GM23338 (cell line): ENCODE results near the gene MAP2K1. TPM values are rescaled to one million over a fixed set of nuclear protein-coding genes. Genes with fewer than 3 reads are reported as not detected.

Source experiments
- ATAC-seq: fragments of 200-7000 bp; cut with Tn5 transposase; 3 replicates; pipeline ENCODE4 v1.9.1; 2020
- DNase-seq: peaks from one replicate; pipeline ENCODE4 v3.0.0-alpha.2; 2015; ENCODE audit warnings: low spot score
- H2AFZ ChIP-seq: fragments of 200-600 bp; sonication (generic); 2 replicates; pipeline ENCODE4 v1.8.0; 2016; ENCODE audit warnings: antibody characterized with exemption, mild to moderate bottlenecking, moderate library complexity
- H3F3A ChIP-seq: fragments of 200-600 bp; sonication (generic); replicated peaks from 2 replicates; pipeline ENCODE4 v1.8.0; 2017; ENCODE audit warnings: antibody characterized with exemption, mixed run types, low read depth
- H3K27ac ChIP-seq: fragments of 200-600 bp; sonication (generic); 2 replicates; pipeline ENCODE4 v1.6.1; 2016; ENCODE audit warnings: low read depth
- H3K27me3 ChIP-seq: fragments of 200-600 bp; sonication (generic); 2 replicates; pipeline ENCODE4 v1.8.0; 2016; ENCODE audit warnings: mild to moderate bottlenecking, mixed run types, moderate library complexity; ENCODE audit not compliant: insufficient read depth
- H3K36me3 ChIP-seq: fragments of 200-600 bp; sonication (generic); 2 replicates; pipeline ENCODE4 v1.8.0; 2016; ENCODE audit warnings: mild to moderate bottlenecking; ENCODE audit not compliant: insufficient read depth
- H3K4me1 ChIP-seq: fragments of 200-600 bp; sonication (generic); 2 replicates; pipeline ENCODE4 v1.8.0; 2016; ENCODE audit warnings: mild to moderate bottlenecking, moderate library complexity; ENCODE audit not compliant: insufficient read depth
- H3K4me2 ChIP-seq: fragments of 200-600 bp; sonication (generic); 2 replicates; pipeline ENCODE4 v1.7.1; 2017; ENCODE audit warnings: mixed run types
- H3K4me3 ChIP-seq: fragments of 200-600 bp; sonication (generic); 2 replicates; pipeline ENCODE4 v1.6.1; 2016; ENCODE audit warnings: mixed run types
- H3K79me2 ChIP-seq: fragments of 200-600 bp; sonication (generic); replicated peaks from 2 replicates; pipeline ENCODE4 v1.8.0; 2017; ENCODE audit warnings: mild to moderate bottlenecking; ENCODE audit not compliant: insufficient read depth
- H3K9me2 ChIP-seq: fragments of 200-600 bp; sonication (generic); 2 replicates; pipeline ENCODE4 v1.8.0; 2017; ENCODE audit not compliant: insufficient read depth
- H4K20me1 ChIP-seq: fragments of 200-600 bp; sonication (generic); replicated peaks from 2 replicates; pipeline ENCODE4 v1.8.0; 2017; ENCODE audit warnings: mild to moderate bottlenecking; ENCODE audit not compliant: insufficient read depth
- H3K27ac Mint-ChIP-seq: 2 replicates; pipeline ENCODE4 v1.8.0; 2020; ENCODE audit warnings: inconsistent platforms, mild to moderate bottlenecking, moderate library complexity, mixed read lengths
- H3K27me3 Mint-ChIP-seq: 3 replicates; pipeline ENCODE4 v1.8.0; 2022; ENCODE audit warnings: low read depth, mild to moderate bottlenecking, moderate library complexity, mixed read lengths, inconsistent platforms; ENCODE audit not compliant: insufficient read depth, poor library complexity
- H3K36me3 Mint-ChIP-seq: 3 replicates; pipeline ENCODE4 v1.8.0; 2021; ENCODE audit warnings: low read depth, mild to moderate bottlenecking, inconsistent platforms, moderate library complexity, mixed read lengths
- H3K4me1 Mint-ChIP-seq: 3 replicates; pipeline ENCODE4 v1.8.0; 2020; ENCODE audit warnings: mild to moderate bottlenecking, inconsistent platforms, mixed read lengths
- H3K4me3 Mint-ChIP-seq: 3 replicates; pipeline ENCODE4 v1.8.0; 2021; ENCODE audit warnings: moderate library complexity, mild to moderate bottlenecking, inconsistent platforms, mixed read lengths
- H3K9me3 Mint-ChIP-seq: 3 replicates; pipeline ENCODE4 v1.8.0; 2020; ENCODE audit warnings: moderate library complexity, mild to moderate bottlenecking, inconsistent platforms, mixed read lengths
- CREB1 ChIP-seq: fragments of 250-450 bp; sonication (Bioruptor Pico); IDR thresholded peaks from 2 replicates; pipeline ENCODE4 v1.5.0; 2020; ENCODE audit warnings: low read depth, mild to moderate bottlenecking, moderate library complexity
- EZH2 ChIP-seq: fragments of 200-600 bp; sonication (generic); IDR thresholded peaks from one replicate; pipeline ENCODE4 v1.8.0; 2017; ENCODE audit warnings: antibody characterized with exemption, mild to moderate bottlenecking, low read depth; ENCODE audit not compliant: unreplicated experiment
- EZH2phosphoT487 ChIP-seq: fragments of 200-600 bp; sonication (generic); IDR thresholded peaks from one replicate; pipeline ENCODE4 v1.8.1; 2018; ENCODE audit warnings: antibody characterized with exemption; ENCODE audit not compliant: unreplicated experiment
- JUNB ChIP-seq: IDR thresholded peaks from one replicate; pipeline ENCODE4 v1.6.1; 2016; ENCODE audit warnings: antibody characterized with exemption; ENCODE audit not compliant: unreplicated experiment
- NANOG ChIP-seq: IDR thresholded peaks from 2 replicates; pipeline ENCODE4 v1.6.1; 2016; ENCODE audit warnings: antibody characterized with exemption, borderline replicate concordance
- REST ChIP-seq: IDR thresholded peaks from one replicate; pipeline ENCODE4 v1.6.1; 2018; ENCODE audit warnings: antibody characterized with exemption; ENCODE audit not compliant: unreplicated experiment
- STAT1 ChIP-seq: IDR thresholded peaks from one replicate; pipeline ENCODE4 v1.6.1; 2016; ENCODE audit warnings: antibody characterized with exemption; ENCODE audit not compliant: unreplicated experiment
- ZNF114 ChIP-seq: fragments of 250-450 bp; sonication (Bioruptor Pico); IDR thresholded peaks from 2 replicates; pipeline ENCODE4 v1.5.0; 2020; ENCODE audit warnings: mild to moderate bottlenecking, moderate library complexity
- polyA plus RNA-seq: library from polyadenylated mRNA; unstranded; fragments of >200 nt; fragmentation: Nextera tagmentation; extraction: Ambion mirVana; gene quantifications from 2 replicates; pipeline ENCODE4 v1.2.1, GENCODE V29; 2016
- total RNA-seq: library from RNA; depleted of rRNA; stranded (reverse); fragments of >200 nt; shearing (Covaris generic); gene quantifications from 2 replicates; pipeline ENCODE4 v1.2.3, GENCODE V29; 2014
- TF ChIP-seq, protein P1 (sequence below), 2 experiments: fragments of 200-600 bp in 1 of 2; sonication (generic) in 1 of 2; conservative IDR thresholded peaks; 2 replicates each; pipeline versions ENCODE4 v1.5.1 to v1.6.1; 2016 to 2017; ENCODE audit warnings: antibody characterized with exemption in 2 of 2, low read depth in 2 of 2, mild to moderate bottlenecking in 2 of 2, moderate library complexity in 1 of 2
- TF ChIP-seq, protein P2 (sequence below): fragments of 250-450 bp; sonication (Bioruptor Pico); IDR thresholded peaks from 2 replicates; pipeline ENCODE4 v1.5.0; 2020; ENCODE audit warnings: mild to moderate bottlenecking, moderate library complexity
- TF ChIP-seq, protein P3 (sequence below): IDR thresholded peaks from 2 replicates; pipeline ENCODE4 v1.6.1; 2016; ENCODE audit warnings: antibody characterized with exemption

The MAP2K1 gene
- total and polyA plus RNA-seq, 2 experiments from 2014 or later = 42.0 to 68.5 TPM

DNA sequence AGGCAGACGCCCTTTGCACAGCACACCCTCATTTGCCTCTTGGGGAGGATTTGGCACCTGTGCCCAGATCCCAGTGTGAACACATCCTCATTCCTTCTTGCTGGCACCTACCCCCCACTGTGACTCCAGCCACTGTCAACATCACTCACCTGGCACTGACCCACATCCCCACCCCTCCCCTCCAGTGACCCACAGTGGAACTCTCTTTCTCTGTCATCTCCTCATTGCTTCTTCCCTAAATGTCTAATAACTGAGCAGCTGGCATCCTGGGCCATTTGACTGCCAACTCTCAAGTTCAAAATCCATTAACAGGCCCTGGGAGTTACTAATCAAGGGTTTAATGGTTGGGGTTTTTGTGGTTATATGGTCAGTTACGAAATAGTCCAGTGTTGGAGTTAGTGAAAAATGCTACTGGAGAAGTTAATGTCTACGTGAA, 96.4 kb downstream of the MAP2K1 start:
- Histone ChIP-seq H3K27me3 (no peaks in the 10 kb centered on the region), H3K36me3 (peaks cover 16% of the 10 kb centered on the region), H3K4me3 (no peak overlapping the region), H3K9me2 (no peaks in the 10 kb centered on the region), H2AFZ (no peak overlapping the region), H3F3A (no peaks in the 10 kb centered on the region), H3K79me2 (no peaks in the 10 kb centered on the region), H3K4me1 (no peaks in the 10 kb centered on the region), H3K27ac (0 out of 2 replicates have a peak overlapping the region, but pooled peaks have one; percentile 50), H3K4me2 (no peak overlapping the region), H4K20me1 (no peaks in the 10 kb centered on the region; the same call in 1 of the 2 replicates)
- ATAC-seq (no peak), DNase-seq (no peak)
- Mint-ChIP-seq H3K27me3 (peaks cover 11% of the 10 kb centered on the region), H3K4me1 (peaks cover 6% of the 10 kb centered on the region; the same call in 2 of the 3 replicates), H3K9me3 (no peaks in the 10 kb centered on the region), H3K4me3 (no peak overlapping the region), H3K36me3 (peaks cover 47% of the 10 kb centered on the region), H3K27ac (no peak overlapping the region)
- TF ChIP-seq, protein P1, sequence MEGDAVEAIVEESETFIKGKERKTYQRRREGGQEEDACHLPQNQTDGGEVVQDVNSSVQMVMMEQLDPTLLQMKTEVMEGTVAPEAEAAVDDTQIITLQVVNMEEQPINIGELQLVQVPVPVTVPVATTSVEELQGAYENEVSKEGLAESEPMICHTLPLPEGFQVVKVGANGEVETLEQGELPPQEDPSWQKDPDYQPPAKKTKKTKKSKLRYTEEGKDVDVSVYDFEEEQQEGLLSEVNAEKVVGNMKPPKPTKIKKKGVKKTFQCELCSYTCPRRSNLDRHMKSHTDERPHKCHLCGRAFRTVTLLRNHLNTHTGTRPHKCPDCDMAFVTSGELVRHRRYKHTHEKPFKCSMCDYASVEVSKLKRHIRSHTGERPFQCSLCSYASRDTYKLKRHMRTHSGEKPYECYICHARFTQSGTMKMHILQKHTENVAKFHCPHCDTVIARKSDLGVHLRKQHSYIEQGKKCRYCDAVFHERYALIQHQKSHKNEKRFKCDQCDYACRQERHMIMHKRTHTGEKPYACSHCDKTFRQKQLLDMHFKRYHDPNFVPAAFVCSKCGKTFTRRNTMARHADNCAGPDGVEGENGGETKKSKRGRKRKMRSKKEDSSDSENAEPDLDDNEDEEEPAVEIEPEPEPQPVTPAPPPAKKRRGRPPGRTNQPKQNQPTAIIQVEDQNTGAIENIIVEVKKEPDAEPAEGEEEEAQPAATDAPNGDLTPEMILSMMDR (conservative IDR thresholded peaks at IDR 0.05; ENCODE audit: low read depth in 2 of 2) = no peak
- no peak for TF ChIP-seq CREB1 (CRISPR knock-in tag)
- no peak for TF ChIP-seq REST
- TF ChIP-seq, protein P2, sequence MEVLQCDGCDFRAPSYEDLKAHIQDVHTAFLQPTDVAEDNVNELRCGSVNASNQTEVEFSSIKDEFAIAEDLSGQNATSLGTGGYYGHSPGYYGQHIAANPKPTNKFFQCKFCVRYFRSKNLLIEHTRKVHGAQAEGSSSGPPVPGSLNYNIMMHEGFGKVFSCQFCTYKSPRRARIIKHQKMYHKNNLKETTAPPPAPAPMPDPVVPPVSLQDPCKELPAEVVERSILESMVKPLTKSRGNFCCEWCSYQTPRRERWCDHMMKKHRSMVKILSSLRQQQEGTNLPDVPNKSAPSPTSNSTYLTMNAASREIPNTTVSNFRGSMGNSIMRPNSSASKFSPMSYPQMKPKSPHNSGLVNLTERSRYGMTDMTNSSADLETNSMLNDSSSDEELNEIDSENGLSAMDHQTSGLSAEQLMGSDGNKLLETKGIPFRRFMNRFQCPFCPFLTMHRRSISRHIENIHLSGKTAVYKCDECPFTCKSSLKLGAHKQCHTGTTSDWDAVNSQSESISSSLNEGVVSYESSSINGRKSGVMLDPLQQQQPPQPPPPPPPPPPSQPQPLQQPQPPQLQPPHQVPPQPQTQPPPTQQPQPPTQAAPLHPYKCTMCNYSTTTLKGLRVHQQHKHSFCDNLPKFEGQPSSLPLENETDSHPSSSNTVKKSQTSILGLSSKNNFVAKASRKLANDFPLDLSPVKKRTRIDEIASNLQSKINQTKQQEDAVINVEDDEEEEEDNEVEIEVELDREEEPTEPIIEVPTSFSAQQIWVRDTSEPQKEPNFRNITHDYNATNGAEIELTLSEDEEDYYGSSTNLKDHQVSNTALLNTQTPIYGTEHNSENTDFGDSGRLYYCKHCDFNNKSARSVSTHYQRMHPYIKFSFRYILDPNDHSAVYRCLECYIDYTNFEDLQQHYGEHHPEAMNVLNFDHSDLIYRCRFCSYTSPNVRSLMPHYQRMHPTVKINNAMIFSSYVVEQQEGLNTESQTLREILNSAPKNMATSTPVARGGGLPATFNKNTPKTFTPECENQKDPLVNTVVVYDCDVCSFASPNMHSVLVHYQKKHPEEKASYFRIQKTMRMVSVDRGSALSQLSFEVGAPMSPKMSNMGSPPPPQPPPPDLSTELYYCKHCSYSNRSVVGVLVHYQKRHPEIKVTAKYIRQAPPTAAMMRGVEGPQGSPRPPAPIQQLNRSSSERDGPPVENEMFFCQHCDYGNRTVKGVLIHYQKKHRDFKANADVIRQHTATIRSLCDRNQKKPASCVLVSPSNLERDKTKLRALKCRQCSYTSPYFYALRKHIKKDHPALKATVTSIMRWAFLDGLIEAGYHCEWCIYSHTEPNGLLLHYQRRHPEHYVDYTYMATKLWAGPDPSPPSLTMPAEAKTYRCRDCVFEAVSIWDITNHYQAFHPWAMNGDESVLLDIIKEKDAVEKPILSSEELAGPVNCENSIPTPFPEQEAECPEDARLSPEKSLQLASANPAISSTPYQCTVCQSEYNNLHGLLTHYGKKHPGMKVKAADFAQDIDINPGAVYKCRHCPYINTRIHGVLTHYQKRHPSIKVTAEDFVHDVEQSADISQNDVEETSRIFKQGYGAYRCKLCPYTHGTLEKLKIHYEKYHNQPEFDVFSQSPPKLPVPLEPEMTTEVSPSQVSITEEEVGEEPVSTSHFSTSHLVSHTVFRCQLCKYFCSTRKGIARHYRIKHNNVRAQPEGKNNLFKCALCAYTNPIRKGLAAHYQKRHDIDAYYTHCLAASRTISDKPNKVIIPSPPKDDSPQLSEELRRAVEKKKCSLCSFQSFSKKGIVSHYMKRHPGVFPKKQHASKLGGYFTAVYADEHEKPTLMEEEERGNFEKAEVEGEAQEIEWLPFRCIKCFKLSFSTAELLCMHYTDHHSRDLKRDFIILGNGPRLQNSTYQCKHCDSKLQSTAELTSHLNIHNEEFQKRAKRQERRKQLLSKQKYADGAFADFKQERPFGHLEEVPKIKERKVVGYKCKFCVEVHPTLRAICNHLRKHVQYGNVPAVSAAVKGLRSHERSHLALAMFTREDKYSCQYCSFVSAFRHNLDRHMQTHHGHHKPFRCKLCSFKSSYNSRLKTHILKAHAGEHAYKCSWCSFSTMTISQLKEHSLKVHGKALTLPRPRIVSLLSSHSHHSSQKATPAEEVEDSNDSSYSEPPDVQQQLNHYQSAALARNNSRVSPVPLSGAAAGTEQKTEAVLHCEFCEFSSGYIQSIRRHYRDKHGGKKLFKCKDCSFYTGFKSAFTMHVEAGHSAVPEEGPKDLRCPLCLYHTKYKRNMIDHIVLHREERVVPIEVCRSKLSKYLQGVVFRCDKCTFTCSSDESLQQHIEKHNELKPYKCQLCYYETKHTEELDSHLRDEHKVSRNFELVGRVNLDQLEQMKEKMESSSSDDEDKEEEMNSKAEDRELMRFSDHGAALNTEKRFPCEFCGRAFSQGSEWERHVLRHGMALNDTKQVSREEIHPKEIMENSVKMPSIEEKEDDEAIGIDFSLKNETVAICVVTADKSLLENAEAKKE (CRISPR knock-in tag) = no peak
- TF ChIP-seq EZH2 = no peak
- no peak for TF ChIP-seq NANOG
- TF ChIP-seq EZH2phosphoT487 = no peak
- TF ChIP-seq ZNF114 = no peak
- TF ChIP-seq, protein P3, sequence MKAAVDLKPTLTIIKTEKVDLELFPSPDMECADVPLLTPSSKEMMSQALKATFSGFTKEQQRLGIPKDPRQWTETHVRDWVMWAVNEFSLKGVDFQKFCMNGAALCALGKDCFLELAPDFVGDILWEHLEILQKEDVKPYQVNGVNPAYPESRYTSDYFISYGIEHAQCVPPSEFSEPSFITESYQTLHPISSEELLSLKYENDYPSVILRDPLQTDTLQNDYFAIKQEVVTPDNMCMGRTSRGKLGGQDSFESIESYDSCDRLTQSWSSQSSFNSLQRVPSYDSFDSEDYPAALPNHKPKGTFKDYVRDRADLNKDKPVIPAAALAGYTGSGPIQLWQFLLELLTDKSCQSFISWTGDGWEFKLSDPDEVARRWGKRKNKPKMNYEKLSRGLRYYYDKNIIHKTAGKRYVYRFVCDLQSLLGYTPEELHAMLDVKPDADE = no peak
- no peak for TF ChIP-seq STAT1
- TF ChIP-seq JUNB = no peak
